ENCODE results near the gene ROR2.

Gene ROR2

GRCh38 chr9:91720751-91721705, 229.0 kb downstream of the ROR2 start:
- DNase-seq (ENCODE audit: low read depth, low spot score): no peak

- DNase-seq (ENCODE audit: low read depth, low spot score): no peak
Observed at GRCh38 chr9:91720313-91720712, 229.7 kb downstream of the ROR2 start.

DNA sequence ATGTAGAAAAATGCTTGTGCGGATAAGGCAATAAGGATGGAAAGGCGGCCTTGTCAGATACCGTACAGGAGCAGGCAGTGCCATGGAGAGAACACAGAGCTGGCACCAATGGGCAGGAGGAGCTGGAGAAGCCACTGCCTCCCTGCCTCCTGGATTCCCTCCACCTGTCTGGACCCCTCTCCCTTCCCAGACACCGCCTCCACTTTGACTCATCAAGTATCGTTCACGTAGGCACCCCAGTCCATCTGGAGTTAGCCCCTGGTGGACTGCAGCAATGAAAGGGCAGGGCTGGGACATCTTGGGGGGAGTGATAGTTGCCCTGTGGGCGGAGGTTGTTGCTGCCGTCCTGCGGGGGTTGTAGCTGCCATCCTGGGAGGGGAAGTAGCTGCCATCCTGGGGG, 232.0 kb downstream of the ROR2 start:
- DNase-seq (ENCODE audit: low read depth, low spot score): no peak

DNA sequence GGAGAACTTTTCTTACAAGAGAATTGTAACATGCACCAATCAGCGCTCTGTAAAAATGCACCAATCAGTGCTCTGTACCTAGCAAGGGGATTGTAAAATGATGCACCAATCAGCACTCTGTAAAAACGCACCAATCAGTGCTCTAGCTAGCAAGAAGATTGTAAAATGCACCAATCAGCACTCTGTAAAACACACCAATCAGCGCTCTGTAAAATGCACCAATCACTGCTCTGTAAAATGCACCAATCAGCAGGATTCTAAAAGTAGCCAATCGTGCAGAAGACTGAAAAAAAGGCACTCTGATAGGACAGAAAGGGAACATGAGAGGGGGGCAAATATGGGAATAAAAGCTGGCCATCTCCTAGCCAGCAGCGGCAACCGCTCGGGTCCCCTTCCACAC, 233.2 kb downstream of the ROR2 start:
- no peak for DNase-seq (ENCODE audit: low read depth, low spot score)

DNA sequence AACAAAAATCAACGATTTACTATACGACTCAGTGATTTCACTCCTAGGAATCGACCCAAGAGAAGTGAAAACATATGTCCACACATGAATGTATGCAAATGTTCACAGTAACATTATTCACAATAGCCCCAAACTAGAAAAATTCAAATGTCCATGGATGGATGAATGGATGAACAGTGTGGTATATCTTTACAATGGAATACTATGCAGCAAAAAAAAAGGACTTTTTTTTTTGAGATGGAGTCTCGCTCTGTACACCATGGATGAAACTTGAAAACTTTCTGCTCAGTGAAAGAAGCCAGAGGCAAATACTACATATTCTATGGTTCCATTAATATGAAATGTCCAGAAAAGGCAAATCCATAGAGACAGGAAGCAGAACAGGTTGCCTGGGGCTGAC, 233.8 kb downstream of the ROR2 start:
- no peak for DNase-seq (ENCODE audit: low read depth, low spot score)

DNA sequence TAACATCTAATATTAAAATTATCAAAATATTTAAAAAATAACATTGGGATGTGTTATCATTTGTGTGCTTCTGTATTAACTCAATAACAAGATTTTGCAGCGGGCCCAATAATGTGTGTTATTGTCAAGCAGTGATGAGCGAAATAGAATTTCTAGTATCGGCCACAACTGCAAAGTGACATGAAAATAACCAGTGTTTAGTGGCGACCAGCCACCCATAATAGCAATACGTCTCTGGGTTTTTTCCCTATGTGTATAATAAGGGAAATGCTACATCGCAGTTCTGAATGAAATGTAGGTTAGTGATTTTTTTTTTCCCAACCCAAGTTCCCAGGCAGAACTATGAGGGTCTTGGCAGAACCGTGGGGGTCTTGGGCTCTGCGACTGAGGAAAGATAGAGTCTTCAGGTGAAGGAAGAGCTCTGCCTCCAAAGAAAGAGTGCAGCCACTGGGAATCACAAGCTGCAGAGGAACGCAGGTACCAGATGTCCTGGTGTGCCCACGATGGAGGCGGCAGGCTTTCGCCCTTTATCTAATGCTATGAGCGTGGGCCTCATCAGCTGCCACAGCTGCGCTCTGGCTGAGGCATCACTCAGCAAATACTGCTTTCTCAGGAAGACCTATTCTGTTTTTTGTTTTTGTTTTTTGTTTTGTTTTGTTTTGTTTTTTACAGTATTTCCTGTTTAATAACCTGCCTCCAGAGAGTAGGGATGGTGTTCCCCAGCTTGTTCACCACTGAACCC, 235.0 kb downstream of the ROR2 start:
- no peak for DNase-seq (ENCODE audit: low read depth, low spot score)

GRCh38 chr9:91714020-91714806, 235.8 kb downstream of the ROR2 start:
- peak; percentile 75 for DNase-seq (ENCODE audit: low read depth, low spot score)

DNA sequence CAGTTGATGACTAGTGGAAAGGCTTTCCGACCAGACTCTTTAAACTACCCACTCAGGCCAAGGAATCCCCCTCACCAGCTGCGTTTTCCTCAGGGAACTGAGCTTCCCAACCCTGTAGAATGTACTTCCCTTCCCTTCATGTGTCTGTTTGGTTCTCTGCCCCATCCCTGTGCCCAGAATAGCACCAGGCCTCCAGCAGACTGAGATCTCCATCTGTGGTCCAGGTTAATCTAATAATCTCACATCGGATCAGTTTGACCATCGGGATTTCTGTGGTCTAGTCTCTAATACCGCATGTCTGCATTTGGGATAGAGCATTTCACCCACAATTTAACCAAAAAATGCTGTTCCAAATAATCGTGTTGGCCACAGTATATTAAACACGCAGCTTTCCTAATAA, 237.2 kb downstream of the ROR2 start:
- DNase-seq (ENCODE audit: low read depth, low spot score): no peak

- peak; percentile 70 for DNase-seq (ENCODE audit: low read depth, low spot score)
Observed at GRCh38 chr9:91711755-91712601, 238.1 kb downstream of the ROR2 start.

DNA sequence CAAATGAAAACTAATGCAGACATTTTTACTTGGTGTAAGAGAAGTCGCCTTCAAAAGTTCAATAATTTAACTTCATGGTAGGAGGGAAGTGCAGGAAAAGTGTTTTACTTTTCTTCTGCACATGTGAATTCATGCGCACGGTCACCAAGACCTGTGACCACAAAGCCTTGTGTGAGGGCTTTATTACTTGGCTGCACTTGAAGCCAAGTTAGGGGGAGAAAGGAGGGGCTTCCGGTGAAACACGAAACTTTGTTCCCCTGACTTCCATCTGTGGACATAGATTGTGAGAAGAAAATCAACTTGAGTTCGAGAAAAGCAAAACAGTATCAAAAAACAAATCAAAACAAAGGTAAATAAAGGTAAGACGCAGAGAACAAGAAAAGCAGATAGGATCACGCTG, 239.9 kb downstream of the ROR2 start:
- peak; percentile 28 for DNase-seq (ENCODE audit: low read depth, low spot score)

DNA sequence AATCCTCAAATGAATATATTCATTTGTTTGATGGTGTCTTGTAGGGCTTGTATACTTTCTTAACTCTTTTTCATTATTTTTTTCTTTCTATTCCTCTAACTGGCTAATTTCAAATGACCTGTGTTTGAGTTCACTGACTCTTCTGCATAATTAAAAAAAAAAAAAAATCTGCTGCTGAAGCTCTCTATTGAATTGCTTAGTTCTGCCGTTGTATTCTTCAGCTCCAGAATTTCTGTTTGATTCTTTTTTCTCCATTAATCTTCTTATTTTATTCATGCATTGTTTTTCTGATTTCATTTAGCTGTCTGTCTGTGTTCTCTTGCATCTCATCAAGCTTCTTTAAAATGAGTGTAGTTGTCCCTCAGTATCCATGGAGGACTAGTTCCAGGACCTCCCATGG, 244.6 kb downstream of the ROR2 start:
- no peak for DNase-seq (ENCODE audit: low read depth, low spot score)

GRCh38 chr9:91700475-91700874, 249.6 kb downstream of the ROR2 start:
- no peak for DNase-seq (ENCODE audit: low read depth, low spot score)

GRCh38 chr9:91698266-91698665, 251.8 kb downstream of the ROR2 start:
- DNase-seq (ENCODE audit: low read depth, low spot score): no peak

DNA sequence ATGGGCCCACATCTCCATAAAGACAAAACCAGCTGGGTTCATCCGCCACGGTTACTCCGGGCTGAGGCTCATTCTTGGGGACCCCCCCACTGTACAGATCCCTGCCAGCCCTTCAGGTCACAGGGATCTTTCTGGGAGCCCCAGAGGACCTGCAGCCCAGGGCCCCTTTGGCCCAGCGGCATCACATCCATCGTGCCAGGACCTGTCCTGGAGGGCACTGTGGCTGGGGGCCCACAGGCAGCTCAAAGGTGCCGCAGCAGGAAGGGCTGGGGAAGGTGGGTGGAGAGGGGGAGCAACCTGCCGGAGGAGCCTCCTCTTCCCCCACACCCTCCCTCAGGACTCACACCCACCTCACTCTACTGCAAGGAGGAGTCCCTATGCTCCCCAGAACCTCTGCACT, 252.8 kb downstream of the ROR2 start:
- no peak for DNase-seq (ENCODE audit: low read depth, low spot score)

- no peak for DNase-seq (ENCODE audit: low read depth, low spot score)
Observed at GRCh38 chr9:91694081-91694870, 255.8 kb downstream of the ROR2 start.

- no peak for DNase-seq (ENCODE audit: low read depth, low spot score)
Observed at GRCh38 chr9:91693226-91693625, 256.8 kb downstream of the ROR2 start.

DNA sequence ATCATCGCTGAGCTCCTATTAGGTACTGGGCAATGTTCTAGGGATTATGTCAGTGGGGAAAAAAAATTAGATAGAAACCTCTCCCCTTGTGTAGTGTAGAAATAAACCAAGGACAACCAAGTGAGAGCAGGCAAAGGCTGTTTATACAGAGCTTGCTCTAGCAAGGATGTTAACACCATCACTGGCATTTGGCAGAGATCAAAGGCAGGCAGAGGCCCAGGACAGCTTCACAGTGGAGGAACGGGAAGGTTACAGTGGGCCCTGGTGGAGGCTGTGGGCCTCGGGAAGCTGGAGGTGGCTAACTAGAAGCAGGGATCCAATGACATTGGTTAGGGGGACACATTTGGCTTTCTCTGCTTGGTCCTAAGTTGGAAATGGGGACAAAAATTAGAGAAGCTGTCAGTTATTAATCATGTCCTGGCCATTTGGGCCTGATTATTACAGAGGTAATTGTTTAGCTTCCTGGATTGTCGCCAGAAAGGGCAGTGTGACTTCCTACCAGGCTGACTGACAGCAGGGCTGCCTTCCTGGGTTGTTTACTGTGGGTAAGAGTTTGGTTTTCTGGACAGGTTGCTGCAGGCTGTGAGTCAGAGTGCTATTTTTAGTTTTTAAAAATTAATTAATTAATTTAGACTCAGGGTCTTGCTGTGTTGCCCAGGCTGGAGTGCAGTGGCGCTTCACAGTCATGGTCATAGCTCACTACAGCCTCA, 259.3 kb downstream of the ROR2 start:
- DNase-seq (ENCODE audit: low read depth, low spot score): no peak

DNA sequence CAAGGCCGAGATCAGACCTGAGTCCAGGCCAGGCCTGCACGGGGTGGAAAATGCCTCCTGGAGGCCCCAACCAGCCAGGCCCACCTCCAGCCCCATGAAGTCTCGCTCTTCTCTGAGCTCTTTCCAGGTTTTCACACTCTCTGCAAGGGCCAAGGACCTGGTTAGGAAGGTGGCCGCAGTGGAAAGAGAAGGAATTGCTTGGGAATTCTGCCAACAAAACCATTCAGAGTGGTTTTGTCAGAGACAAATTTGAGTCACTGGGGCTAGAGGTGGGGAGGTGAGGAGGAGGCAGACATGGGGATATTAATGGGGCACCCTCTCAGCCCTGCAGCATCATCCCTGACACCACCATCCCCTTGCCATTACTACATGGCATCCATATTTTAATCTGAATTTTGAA, 261.0 kb downstream of the ROR2 start:
- DNase-seq (ENCODE audit: low read depth, low spot score): peak; percentile 63

DNA sequence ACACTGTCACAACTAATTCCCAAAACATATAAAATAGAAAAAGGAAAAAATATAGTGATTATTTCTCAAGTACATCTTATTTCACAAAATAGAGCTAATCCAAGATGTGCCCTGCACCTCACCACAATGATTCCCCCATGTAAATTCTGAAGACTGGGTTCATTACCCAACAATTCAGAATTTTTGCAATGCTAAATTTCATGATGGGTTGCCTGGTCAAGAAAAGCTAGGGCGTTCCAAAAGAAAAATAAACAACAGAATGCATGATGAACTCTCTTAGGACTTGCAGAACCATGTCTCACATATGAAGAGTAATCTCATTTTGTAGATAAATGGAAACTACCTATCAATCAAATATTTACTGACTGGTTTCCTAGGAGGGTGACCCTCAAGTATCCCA, 266.8 kb downstream of the ROR2 start:
- no peak for DNase-seq (ENCODE audit: low read depth, low spot score)

GRCh38 chr9:91682806-91683205, 267.2 kb downstream of the ROR2 start:
- peak; percentile 41 for DNase-seq (ENCODE audit: low read depth, low spot score)
